T47D (cell line): Measurements from ENCODE around the gene PCSK6.
"Not testable (repeated sequence)": the region's sequence is repeated elsewhere in the genome, so short reads cannot be mapped to it uniquely, and the experiment has no call there.

ENCODE experiments used
- DNase-seq, 2 experiments: peaks; one replicate each; pipeline versions ENCODE4 v3.0.0 to v3.0.0-alpha.2; 2011 to 2012; ENCODE audit warnings: low read depth in 1 of 2, low spot score in 1 of 2
- JUND ChIP-seq: IDR thresholded peaks from 2 replicates; pipeline ENCODE4 v1.6.1; 2012; ENCODE audit warnings: low read depth
- in situ Hi-C: cut with HindIII; loops from 2 replicates; pipeline ENCODE4 v1.10.0; 2016; ENCODE audit warnings: low sequenced_read_pairs, low pct_unique_long_range_greater_than_20kb

PCSK6 gene

GRCh38 chr15:101469520-101470288, 19.8 kb downstream of the PCSK6 start:
- in situ Hi-C loops, result no loop called here
- no peak for DNase-seq
- TF ChIP-seq JUND, result no peak

- no peak for TF ChIP-seq JUND
- in situ Hi-C loops, result no loop called here
- no peak for DNase-seq
These were observed 23.3 kb downstream of the PCSK6 start for GRCh38 chr15:101466188-101466587.

GRCh38 chr15:101464999-101465669, 24.4 kb downstream of the PCSK6 start:
- in situ Hi-C loops, result no loop called here
- no peak for DNase-seq
- no peak for TF ChIP-seq JUND

- DNase-seq, result no peak
- no peak for TF ChIP-seq JUND
- in situ Hi-C loops, result no loop called here
These were observed 25.1 kb downstream of the PCSK6 start for GRCh38 chr15:101464256-101464998.

GRCh38 chr15:101463696-101464095, 25.8 kb downstream of the PCSK6 start:
- in situ Hi-C loops, DNase-seq: not testable (repeated sequence)

GRCh38 chr15:101463270-101463669, 26.2 kb downstream of the PCSK6 start:
- no peak for TF ChIP-seq JUND
- in situ Hi-C loops, result no loop called here
- peak in 1 of 2 experiments; percentile 65 for DNase-seq

GRCh38 chr15:101461097-101461496, 28.4 kb downstream of the PCSK6 start:
- no peak for DNase-seq
- TF ChIP-seq JUND, result no peak
- in situ Hi-C loops, result no loop called here

- DNase-seq, result no peak
- in situ Hi-C loops, result no loop called here
- TF ChIP-seq JUND, result no peak
These were observed 29.8 kb downstream of the PCSK6 start for GRCh38 chr15:101459579-101460300.

- in situ Hi-C loops, result no loop called here
- TF ChIP-seq JUND, result no peak
- no peak for DNase-seq
These were observed 30.5 kb downstream of the PCSK6 start for GRCh38 chr15:101458908-101459578.

GRCh38 chr15:101458158-101458900, 31.2 kb downstream of the PCSK6 start:
- no peak for DNase-seq
- in situ Hi-C loops, result no loop called here
- TF ChIP-seq JUND, result no peak

- no peak for TF ChIP-seq JUND
- no peak for DNase-seq
- in situ Hi-C loops, result no loop called here
These were observed 31.8 kb downstream of the PCSK6 start for GRCh38 chr15:101457696-101458095.
